Liver (tissue), 9 donors: ENCODE data around the gene CERT1. TPM values are rescaled to one million over a fixed set of nuclear protein-coding genes. Genes with fewer than 3 reads are reported as not detected.

Experiments
- DNase-seq: peaks from one replicate; pipeline ENCODE4 v3.0.0-alpha.2; 2017; ENCODE audit warnings: low spot score
- H3K27ac ChIP-seq, 2 donors: one replicate each; pipeline ENCODE4 v1.7.0; 2013; ENCODE audit warnings: inconsistent platforms in 2 of 2, low read length in 2 of 2, control low read depth in 1 of 2, low read depth in 1 of 2, mild to moderate bottlenecking in 1 of 2
- H3K27me3 ChIP-seq, 4 donors: one replicate each; pipeline versions ENCODE4 v1.6.1 to v1.7.0; 2013; ENCODE audit warnings: low read length in 3 of 4, inconsistent platforms in 1 of 4, mild to moderate bottlenecking in 1 of 4, moderate library complexity in 1 of 4; ENCODE audit not compliant: control insufficient read depth in 4 of 4, insufficient read depth in 4 of 4
- H3K36me3 ChIP-seq, 4 donors: one replicate each; pipeline versions ENCODE4 v1.6.1 to v1.7.0; 2013; ENCODE audit warnings: low read length in 3 of 4, mild to moderate bottlenecking in 3 of 4, low read depth in 1 of 4, moderate library complexity in 1 of 4; ENCODE audit not compliant: control insufficient read depth in 4 of 4, insufficient read depth in 3 of 4
- H3K4me1 ChIP-seq, 4 donors: one replicate each; pipeline versions ENCODE4 v1.6.1 to v1.7.0; 2013; ENCODE audit warnings: low read length in 3 of 4, mild to moderate bottlenecking in 3 of 4, moderate library complexity in 1 of 4; ENCODE audit not compliant: control insufficient read depth in 4 of 4, insufficient read depth in 4 of 4
- H3K4me3 ChIP-seq, 3 donors: one replicate each; pipeline versions ENCODE4 v1.6.1 to v1.7.0; 2013; ENCODE audit warnings: low read length in 3 of 3, control low read depth in 1 of 3, low read depth in 1 of 3, mild to moderate bottlenecking in 1 of 3
- H3K9ac ChIP-seq, 2 donors: one replicate each; pipeline ENCODE4 v1.7.0; 2013; ENCODE audit warnings: low read length in 2 of 2, mild to moderate bottlenecking in 2 of 2, moderate library complexity in 2 of 2, control low read depth in 1 of 2, low read depth in 1 of 2
- H3K9me3 ChIP-seq, 4 donors: one replicate each; pipeline versions ENCODE4 v1.6.1 to v1.7.0; 2013; ENCODE audit warnings: low read length in 3 of 4; ENCODE audit not compliant: control insufficient read depth in 4 of 4
- ATF3 ChIP-seq: IDR thresholded peaks from 2 replicates; pipeline ENCODE4 v1.6.1; 2016; ENCODE audit warnings: antibody characterized with exemption
- CTCF ChIP-seq: fragments of 150-350 bp; IDR thresholded peaks from 2 replicates; pipeline ENCODE4 v1.5.1; 2017; ENCODE audit warnings: improper control_type of control experiment, low read depth, low read length; ENCODE audit not compliant: missing input control
- EGR1 ChIP-seq, 2 donors: IDR thresholded peaks; 2 replicates each; pipeline ENCODE4 v1.6.1; 2016 to 2018; ENCODE audit warnings: antibody characterized with exemption in 2 of 2, low read depth in 2 of 2
- FOXA1 ChIP-seq: IDR thresholded peaks from 2 replicates; pipeline ENCODE4 v1.6.1; 2016; ENCODE audit warnings: antibody characterized with exemption
- FOXA2 ChIP-seq: IDR thresholded peaks from 2 replicates; pipeline ENCODE4 v1.6.1; 2016; ENCODE audit warnings: antibody characterized with exemption
- GABPA ChIP-seq, 2 donors: IDR thresholded peaks in 1 of 2; conservative IDR thresholded peaks in 1 of 2; 2 replicates each; pipeline ENCODE4 v1.6.1; 2016; ENCODE audit warnings: antibody characterized with exemption in 2 of 2, mild to moderate bottlenecking in 1 of 2, moderate library complexity in 1 of 2
- HNF4A ChIP-seq, 2 donors: conservative IDR thresholded peaks; 2 replicates each; pipeline ENCODE4 v1.6.1; 2016; ENCODE audit warnings: antibody characterized with exemption in 2 of 2, mild to moderate bottlenecking in 2 of 2
- HNF4G ChIP-seq: IDR thresholded peaks from 2 replicates; pipeline ENCODE4 v1.6.1; 2016; ENCODE audit warnings: antibody characterized with exemption
- JUND ChIP-seq, 2 donors: IDR thresholded peaks; 2 replicates each; pipeline ENCODE4 v1.6.1; 2016; ENCODE audit warnings: antibody characterized with exemption in 2 of 2
- MAX ChIP-seq: IDR thresholded peaks from 2 replicates; pipeline ENCODE4 v1.6.1; 2016; ENCODE audit warnings: antibody characterized with exemption
- NR2F2 ChIP-seq: IDR thresholded peaks from 2 replicates; pipeline ENCODE4 v1.6.1; 2016; ENCODE audit warnings: antibody characterized with exemption
- RAD21 ChIP-seq, 2 donors: IDR thresholded peaks; 2 replicates each; pipeline ENCODE4 v1.6.1; 2016; ENCODE audit warnings: antibody characterized with exemption in 2 of 2, mild to moderate bottlenecking in 2 of 2
- REST ChIP-seq: IDR thresholded peaks from 2 replicates; pipeline ENCODE4 v1.6.1; 2016; ENCODE audit warnings: antibody characterized with exemption, mild to moderate bottlenecking
- RXRA ChIP-seq, 2 donors: IDR thresholded peaks; 2 replicates each; pipeline ENCODE4 v1.6.1; 2017 to 2018; ENCODE audit warnings: antibody characterized with exemption in 2 of 2, mild to moderate bottlenecking in 1 of 2
- SP1 ChIP-seq: IDR thresholded peaks from 2 replicates; pipeline ENCODE4 v1.6.1; 2018; ENCODE audit warnings: antibody characterized with exemption, mild to moderate bottlenecking
- TAF1 ChIP-seq: conservative IDR thresholded peaks from 2 replicates; pipeline ENCODE4 v1.6.1; 2016; ENCODE audit warnings: antibody characterized with exemption, mild to moderate bottlenecking
- YY1 ChIP-seq: IDR thresholded peaks from 2 replicates; pipeline ENCODE4 v1.6.1; 2016; ENCODE audit warnings: antibody characterized with exemption, mild to moderate bottlenecking
- ZBTB33 ChIP-seq: IDR thresholded peaks from 2 replicates; pipeline ENCODE4 v1.6.1; 2016; ENCODE audit warnings: antibody characterized with exemption
- WGBS: extraction: QIAGEN DNeasy Blood & Tissue Kit; methylation state at CpG from one replicate; pipeline ENCODE4 v1.1.7; 2013; 5-methylcytosine and 5-hydroxymethylcytosine counted together
- polyA plus RNA-seq, 2 donors: library from polyadenylated mRNA; stranded (reverse) in 1 of 2; unstranded in 1 of 2; fragments of 200-250 nt in 1 of 2; fragments of >200 nt in 1 of 2; fragmentation: Nextera tagmentation in 1 of 2; extraction: Ambion mirVana in 1 of 2; gene quantifications; one replicate each; pipeline versions ENCODE4 v1.2.1 to v1.2.3, GENCODE V29; 2013 to 2015
- total RNA-seq, 2 donors: library from RNA; depleted of rRNA; stranded (reverse); fragments of >200 nt; gene quantifications; one replicate each; pipeline ENCODE4 v1.2.3, GENCODE V29; 2014
- donor health status: healthy.
- donor health status: healthy.
- donor health status: healthy.
- donor health status: healthy.
- donor health status: healthy.

Gene CERT1
- total and polyA plus RNA-seq, 4 donors = 11.4 to 25.1 (median 16.8) TPM

GRCh38 chr5:75367401-75367800 lies 144.0 kb downstream of the CERT1 start (continued):
- TF ChIP-seq CTCF (no peak), ATF3 (no peak), EGR1 (IDR thresholded peaks at IDR 0.05; ENCODE audit: low read depth in 2 of 2) (no peak), NR2F2 (no peak), FOXA2 (no peak)

GRCh38 chr5:75366787-75367186 lies 144.6 kb downstream of the CERT1 start:
- Histone ChIP-seq H3K4me3 (no peak overlapping the region), H3K4me1 (peaks cover 0 to 23% (median 19%) of the 10 kb centered on the region in 4 donors), H3K9me3 (no peaks in the 10 kb centered on the region), H3K9ac (no peak overlapping the region), H3K36me3 (peaks cover 0 to 5% (median 0%) of the 10 kb centered on the region in 4 donors), H3K27ac (no peak overlapping the region), H3K27me3 (no peaks in the 10 kb centered on the region)
- WGBS = 78% methylated on average over 9 of the region's 9 CpGs
- TF ChIP-seq REST = no peak
- no peak for TF ChIP-seq HNF4A (conservative IDR thresholded peaks at IDR 0.05)
- no peak for TF ChIP-seq HNF4G
- no peak for TF ChIP-seq JUND (IDR thresholded peaks at IDR 0.05)
- TF ChIP-seq RAD21 (IDR thresholded peaks at IDR 0.05) = no peak
- no peak for TF ChIP-seq ZBTB33
- TF ChIP-seq ATF3 = no peak
- TF ChIP-seq SP1 = no peak
- TF ChIP-seq TAF1 = no peak
- no peak for TF ChIP-seq FOXA2
- no peak for TF ChIP-seq GABPA (IDR thresholded peaks at IDR 0.05 in 1 of 2, conservative IDR thresholded peaks at IDR 0.05 in 1 of 2)
- TF ChIP-seq YY1 = no peak
- TF ChIP-seq MAX = no peak
- no peak for TF ChIP-seq EGR1 (IDR thresholded peaks at IDR 0.05; ENCODE audit: low read depth in 2 of 2)
- no peak for TF ChIP-seq NR2F2
- TF ChIP-seq FOXA1 = no peak
- TF ChIP-seq RXRA (IDR thresholded peaks at IDR 0.05) = no peak
- DNase-seq = no peak
